Endothelial cell of umbilical vein (primary cell): Measurements from ENCODE around the gene DRC1. TPM values are rescaled to one million over a fixed set of nuclear protein-coding genes. Genes with fewer than 3 reads are reported as not detected.

ENCODE experiments used
- BruUV-seq: library from RNA; stranded (reverse); fragments of 400-500 nt; replicated peaks from 2 replicates; lab custom pipeline; 2021; lab: Mats Ljungman, UMichigan
- CTCF ChIA-PET: fragments of 300-600, 350-600 bp; sonication (Branson Sonifier 250); formaldehyde crosslinking; loops from one replicate; lab custom pipeline; 2021; ENCODE audit warnings: antibody characterized with exemption, inconsistent platforms; lab: Charles Lee
- POLR2A ChIA-PET: fragments of 300-600, 350-600 bp; sonication (Branson Sonifier 250); formaldehyde crosslinking; loops from one replicate; lab custom pipeline; 2021; ENCODE audit warnings: antibody characterized with exemption, inconsistent platforms; lab: Charles Lee
- DNase-seq: peaks from one replicate; pipeline ENCODE4 v3.0.0-alpha.2; 2011; ENCODE audit warnings: low read depth, low spot score
- FAIRE-seq: peaks from 2 replicates; lab custom pipeline; 2011; peaks lifted over from hg19 to GRCh38; lab: Jason Lieb, UNC
- H2AFZ ChIP-seq: 2 replicates; pipeline ENCODE4 v1.6.0; 2012; ENCODE audit warnings: low read depth, low read length, control low read depth, inconsistent platforms
- H3K27ac ChIP-seq: 2 replicates; pipeline ENCODE4 v1.5.1; 2011; ENCODE audit warnings: low read depth, mild to moderate bottlenecking, control low read depth, low read length, moderate library complexity; ENCODE audit not compliant: insufficient read depth
- H3K27me3 ChIP-seq, 2 experiments: 2 replicates each; pipeline versions ENCODE4 v1.6.0 to v1.6.1; 2011; ENCODE audit warnings: low read length in 2 of 2, mixed read lengths in 1 of 2; ENCODE audit not compliant: control insufficient read depth in 2 of 2, insufficient read depth in 2 of 2
- H3K36me3 ChIP-seq, 2 experiments: 2 replicates in 1 of 2; 3 replicates in 1 of 2; pipeline ENCODE4 v1.5.1; 2011; ENCODE audit warnings: low read length in 2 of 2, mild to moderate bottlenecking in 1 of 2, moderate library complexity in 1 of 2; ENCODE audit not compliant: control insufficient read depth in 2 of 2, insufficient read depth in 2 of 2; ENCODE audit errors: extremely low read depth in 1 of 2
- H3K4me1 ChIP-seq: 3 replicates; pipeline ENCODE4 v1.5.1; 2011; ENCODE audit warnings: mild to moderate bottlenecking, low read length; ENCODE audit not compliant: control insufficient read depth, insufficient read depth; ENCODE audit errors: extremely low read depth
- H3K4me2 ChIP-seq: 2 replicates; pipeline ENCODE4 v1.6.1; 2011; ENCODE audit warnings: low read length, control low read depth, mixed read lengths; ENCODE audit not compliant: insufficient read depth
- H3K4me3 ChIP-seq, 3 experiments: fragments of 200-600 bp in 1 of 3; sonication (generic), shearing (Covaris generic) in 1 of 3; replicated peaks in 1 of 3; 2 replicates each; pipeline ENCODE4 v1.5.1; 2011 to 2016; ENCODE audit warnings: control low read depth in 3 of 3, low read length in 3 of 3, mild to moderate bottlenecking in 2 of 3, inconsistent platforms in 1 of 3, low read depth in 1 of 3, moderate library complexity in 1 of 3; ENCODE audit not compliant: insufficient read depth in 1 of 3
- H3K79me2 ChIP-seq: 2 replicates; pipeline ENCODE4 v1.6.0; 2012; ENCODE audit warnings: low read length, inconsistent platforms; ENCODE audit not compliant: control insufficient read depth, insufficient read depth
- H3K9ac ChIP-seq: replicated peaks from 2 replicates; pipeline ENCODE3; 2011; ENCODE audit warnings: low read length, control low read depth; ENCODE audit not compliant: insufficient read depth; ENCODE audit errors: extremely low read depth
- H3K9me1 ChIP-seq: replicated peaks from 3 replicates; pipeline ENCODE4 v1.6.0; 2011; ENCODE audit warnings: mild to moderate bottlenecking, low read length; ENCODE audit not compliant: control insufficient read depth, insufficient read depth; ENCODE audit errors: extremely low read depth
- H3K9me3 ChIP-seq: replicated peaks from 2 replicates; pipeline ENCODE4 v1.5.1; 2012; ENCODE audit warnings: low read length, inconsistent platforms; ENCODE audit not compliant: control insufficient read depth, insufficient read depth
- H4K20me1 ChIP-seq: replicated peaks from 2 replicates; pipeline ENCODE3; 2011; ENCODE audit warnings: mild to moderate bottlenecking, low read length; ENCODE audit not compliant: control insufficient read depth, insufficient read depth; ENCODE audit errors: extremely low read depth
- CTCF ChIP-seq, 2 donors: IDR thresholded peaks; 1 replicate in 1 of 2; 2 replicates in 1 of 2; pipeline ENCODE4 v1.5.1; 2011; ENCODE audit warnings: low read length in 2 of 2, mild to moderate bottlenecking in 2 of 2, moderate library complexity in 2 of 2, control low read depth in 1 of 2, inconsistent platforms in 1 of 2, low read depth in 1 of 2; ENCODE audit not compliant: insufficient read depth in 1 of 2; ENCODE audit errors: extremely low read depth in 1 of 2
- EZH2 ChIP-seq: IDR thresholded peaks from 2 replicates; pipeline ENCODE4 v1.6.1; 2012; ENCODE audit warnings: borderline replicate concordance, low read depth, mild to moderate bottlenecking, moderate library complexity, low read length, inconsistent platforms; ENCODE audit not compliant: severe bottlenecking
- FOS ChIP-seq: IDR thresholded peaks from 2 replicates; pipeline ENCODE4 v1.6.1; 2011; ENCODE audit warnings: mild to moderate bottlenecking, low read length, moderate library complexity, borderline replicate concordance; ENCODE audit not compliant: insufficient read depth
- GATA2 ChIP-seq: IDR thresholded peaks from 2 replicates; pipeline ENCODE4 v1.7.0; 2011; ENCODE audit warnings: low read depth, mild to moderate bottlenecking, moderate library complexity, mixed read lengths, low read length; ENCODE audit not compliant: insufficient read length, insufficient read depth
- JUN ChIP-seq: IDR thresholded peaks from 2 replicates; pipeline ENCODE4 v1.6.1; 2011; ENCODE audit warnings: borderline replicate concordance, low read depth; ENCODE audit not compliant: insufficient read length, insufficient read depth
- MAX ChIP-seq: IDR thresholded peaks from 2 replicates; pipeline ENCODE4 v1.6.1; 2011; ENCODE audit not compliant: insufficient read depth, insufficient read length
- MYC ChIP-seq: IDR thresholded peaks from one replicate; pipeline ENCODE4 v1.6.1; 2011; ENCODE audit warnings: mild to moderate bottlenecking, low read depth, low read length
- POLR2A ChIP-seq: IDR thresholded peaks from 2 replicates; pipeline ENCODE4 v1.6.1; 2012; ENCODE audit warnings: low read depth, mild to moderate bottlenecking, control low read depth, low read length
- POLR2AphosphoS5 ChIP-seq: IDR thresholded peaks from 2 replicates; pipeline ENCODE4 v1.6.1; 2012; ENCODE audit warnings: low read depth, mild to moderate bottlenecking, control low read depth, low read length, moderate library complexity; ENCODE audit not compliant: insufficient read depth
- dilution Hi-C: fragments of 300-500 bp; cut with MboI; formaldehyde crosslinking; loops from one replicate; pipeline ENCODE4 v1.15.0; 2019; ENCODE audit warnings: low sequenced_read_pairs; ENCODE audit not compliant: extremely low pct_ligation_motif_present
- intact Hi-C: fragments of 100-400 bp; cut with micrococcal nuclease; formaldehyde crosslinking; loops from one replicate; pipeline ENCODE4 v1.10.0; 2022
- polyA plus RNA-seq, 4 experiments: library from polyadenylated mRNA; depleted of rRNA in 3 of 4; stranded (reverse) in 3 of 4; unstranded in 1 of 4; fragments of >200 nt; gene quantifications; 2 replicates each; pipeline versions ENCODE4 v1.2.1 to v1.2.3, GENCODE V29; 2011 to 2012; ENCODE audit warnings: missing spikeins in 1 of 4
- total RNA-seq: library from RNA; stranded (reverse); gene quantifications from 2 replicates; pipeline ENCODE4 v1.2.3, GENCODE V29; 2021

Gene DRC1
- total and polyA plus RNA-seq, 2 donors (not counting 3 experiments of a cell fraction or from before 2014, with no cell fraction given), result 0.44 TPM; not detected in 1

- H3K79me2 ChIP-seq, result no peaks in the 10 kb centered on the region
- H4K20me1 ChIP-seq, result no peaks in the 10 kb centered on the region
- H3K4me1 ChIP-seq, result peaks cover 16% of the 10 kb centered on the region
- H3K27ac ChIP-seq, result no peak overlapping the region
- DNase-seq, result no peak
- TF ChIP-seq CTCF (IDR thresholded peaks at IDR 0.05; ENCODE audit: extremely low read depth in 1 of 2, insufficient read depth in 1 of 2, low read depth in 1 of 2, low read length in 2 of 2) (no peak), MYC (no peak), GATA2 (no peak), FOS (no peak), MAX (no peak), POLR2AphosphoS5 (no peak), JUN (no peak), EZH2 (no peak), POLR2A (no peak)
- ChIA-PET CTCF (interaction anchor here (1.1 to 1.9 kb wide), 2 partner anchors 11 to 12 kb away, joined by 3 to 6 read pairs; no protein-coding TSS in a partner anchor), POLR2A (no interaction called here)
- no TSS peak for BruUV-seq
- H3K9ac ChIP-seq, result no peak overlapping the region
- H3K9me1 ChIP-seq, result no peaks in the 10 kb centered on the region
- H3K36me3 ChIP-seq, result no peaks in the 10 kb centered on the region
- intact Hi-C loops, result loop anchor here (1.0 kb wide), 1 partner anchor 111 kb away; no protein-coding TSS in a partner anchor
- H3K27me3 ChIP-seq, result no peaks in the 10 kb centered on the region
- no peak for FAIRE-seq
- H3K4me3 ChIP-seq, result no peak overlapping the region
- H3K9me3 ChIP-seq, result no peaks in the 10 kb centered on the region
- dilution Hi-C loops, result no loop called here
- H3K4me2 ChIP-seq, result no peak overlapping the region
- H2AFZ ChIP-seq, result no peak overlapping the region
Measured at GRCh38 chr2:26456440-26457250, 54.9 kb downstream of the DRC1 start.
